ENCODE measurements around the gene MUC13. TPM values are rescaled to one million over a fixed set of nuclear protein-coding genes. Genes with fewer than 3 reads are reported as not detected.

The MUC13 gene
- total and polyA plus RNA-seq, 9 of the 15 experiments (the other 6 are each of a cell fraction or from before 2014, with no cell fraction given): 0.09 TPM; not detected in 8

DNA sequence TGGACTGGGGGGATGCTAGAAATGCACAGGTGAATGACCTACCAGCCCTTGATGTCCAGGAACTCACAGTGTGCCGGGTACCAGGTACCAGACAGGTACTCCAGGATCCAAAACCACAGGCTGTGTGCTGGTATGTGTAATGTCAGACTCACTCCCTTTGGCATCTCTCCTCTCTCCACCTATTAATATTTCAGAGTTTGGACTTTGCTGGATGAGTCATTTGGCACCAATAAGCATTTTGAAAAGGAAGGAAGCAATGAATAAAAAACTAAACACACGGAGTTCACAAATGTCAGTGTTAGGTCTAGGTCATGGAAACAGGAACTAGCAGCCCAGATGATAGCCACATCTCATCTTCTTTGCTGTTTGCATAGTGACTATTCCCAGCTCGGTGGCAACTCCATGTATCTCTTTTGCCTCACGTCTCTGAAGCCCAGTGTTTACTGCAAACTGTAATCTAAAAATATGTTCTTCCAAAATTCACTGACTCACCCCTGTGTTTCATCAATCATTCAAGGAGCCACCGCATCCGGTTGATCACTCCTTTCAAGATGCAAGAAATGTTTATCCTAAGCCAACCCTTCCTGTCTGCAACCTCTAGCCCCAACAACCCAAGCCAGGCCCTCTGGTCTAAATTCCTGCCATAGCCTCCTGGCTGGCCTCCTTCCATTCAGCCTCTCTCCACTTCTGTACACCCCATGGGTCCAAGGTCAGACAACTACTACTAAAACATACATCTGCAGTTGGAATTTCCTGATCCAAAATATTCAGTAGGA, 55.8 kb downstream of the MUC13 start (continued):
- TF ChIP-seq, protein P1, sequence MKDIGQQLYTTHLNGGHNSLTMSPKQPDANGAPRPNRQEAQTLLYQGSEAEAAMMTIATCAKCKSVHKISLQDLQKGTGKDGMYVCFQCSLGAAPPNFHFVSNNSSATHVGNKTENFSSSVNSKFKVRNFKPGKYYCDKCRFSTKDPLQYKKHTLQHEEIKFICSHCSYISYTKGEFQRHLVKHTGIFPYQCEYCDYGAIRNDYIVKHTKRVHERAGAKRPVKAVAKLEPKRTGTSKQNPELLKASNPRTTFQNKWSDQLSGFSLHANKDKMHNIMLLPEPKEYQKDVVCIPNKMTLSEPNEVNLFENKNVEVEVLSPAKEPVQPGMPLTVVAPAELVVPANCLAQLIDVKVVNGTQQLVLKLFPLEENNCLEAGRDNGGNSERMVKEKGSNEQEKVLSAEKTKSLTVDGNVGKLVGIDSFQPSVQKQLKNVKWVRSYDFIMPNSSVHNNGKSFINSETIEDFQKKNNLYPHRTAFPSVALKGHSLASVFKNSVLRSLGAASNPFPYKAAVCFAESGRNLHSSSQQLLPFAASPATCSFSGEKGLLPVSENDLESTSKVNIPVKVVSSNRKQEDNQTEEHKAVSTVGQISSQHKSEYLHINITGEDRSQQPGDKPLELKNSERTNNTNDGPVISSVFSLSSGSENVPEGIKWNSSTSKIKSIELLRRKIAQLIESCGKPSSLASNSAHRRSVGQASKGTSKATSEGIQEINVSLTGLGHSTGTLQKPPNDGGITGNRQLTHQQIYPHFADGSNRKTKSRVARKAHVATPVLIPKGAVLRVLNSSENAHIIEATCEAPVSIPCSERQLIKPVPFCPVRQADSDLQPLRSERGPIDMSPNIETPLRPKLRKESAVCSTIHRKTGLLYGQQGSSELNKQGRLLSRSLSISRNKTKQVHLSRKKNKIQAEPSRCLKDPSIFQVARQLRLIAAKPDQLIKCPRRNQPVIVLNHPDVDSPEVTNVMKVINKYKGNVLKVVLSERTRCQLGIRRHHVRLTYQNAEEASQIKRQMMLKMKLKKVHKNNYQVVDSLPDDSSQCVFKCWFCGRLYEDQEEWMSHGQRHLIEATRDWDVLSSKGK (CRISPR knock-in tag; IDR thresholded peaks at IDR 0.05): no peak
- TF ChIP-seq ZNF507 (tag; conservative IDR thresholded peaks at IDR 0.05) (no peak), HDAC6 (IDR thresholded peaks at IDR 0.05; ENCODE audit: low read depth, low read length) (no peak), GTF2A2 (tag; IDR thresholded peaks at IDR 0.05) (no peak), DPF2 (IDR thresholded peaks at IDR 0.05) (peak; percentile 92), SOX6 (IDR thresholded peaks at IDR 0.05) (peak; percentile 72), MXI1 (IDR thresholded peaks at IDR 0.05; ENCODE audit: low read depth, low read length) (no peak), TEAD4 (IDR thresholded peaks at IDR 0.05; ENCODE audit: low read length) (peak; percentile 67; the same call in 1 of the 2 replicates), TEAD4 (CRISPR knock-in tag; IDR thresholded peaks at IDR 0.05; ENCODE audit: borderline replicate concordance) (no peak), HDAC1 (IDR thresholded peaks at IDR 0.05) (peak in 1 of 2 experiments; percentile 48; a peak in 2 of 4 replicates), HMG20A (CRISPR knock-in tag; conservative IDR thresholded peaks at IDR 0.05) (no peak), FOXK1 (CRISPR knock-in tag; IDR thresholded peaks at IDR 0.05; ENCODE audit: borderline replicate concordance) (no peak), ETV1 (tag; conservative IDR thresholded peaks at IDR 0.05; ENCODE audit: low read depth) (peak; percentile 93), NRF1 (conservative IDR thresholded peaks at IDR 0.05 in 1 of 2, IDR thresholded peaks at IDR 0.05 in 1 of 2) (no peak), ZNF717 (CRISPR knock-in tag; IDR thresholded peaks at IDR 0.05) (no peak), MIER1 (IDR thresholded peaks at IDR 0.05; ENCODE audit: low read depth) (no peak), CBX5 (IDR thresholded peaks at IDR 0.05; ENCODE audit: borderline replicate concordance, low read depth) (no peak), ZNF212 (CRISPR knock-in tag; IDR thresholded peaks at IDR 0.05) (no peak)
- TF ChIP-seq, protein P2, sequence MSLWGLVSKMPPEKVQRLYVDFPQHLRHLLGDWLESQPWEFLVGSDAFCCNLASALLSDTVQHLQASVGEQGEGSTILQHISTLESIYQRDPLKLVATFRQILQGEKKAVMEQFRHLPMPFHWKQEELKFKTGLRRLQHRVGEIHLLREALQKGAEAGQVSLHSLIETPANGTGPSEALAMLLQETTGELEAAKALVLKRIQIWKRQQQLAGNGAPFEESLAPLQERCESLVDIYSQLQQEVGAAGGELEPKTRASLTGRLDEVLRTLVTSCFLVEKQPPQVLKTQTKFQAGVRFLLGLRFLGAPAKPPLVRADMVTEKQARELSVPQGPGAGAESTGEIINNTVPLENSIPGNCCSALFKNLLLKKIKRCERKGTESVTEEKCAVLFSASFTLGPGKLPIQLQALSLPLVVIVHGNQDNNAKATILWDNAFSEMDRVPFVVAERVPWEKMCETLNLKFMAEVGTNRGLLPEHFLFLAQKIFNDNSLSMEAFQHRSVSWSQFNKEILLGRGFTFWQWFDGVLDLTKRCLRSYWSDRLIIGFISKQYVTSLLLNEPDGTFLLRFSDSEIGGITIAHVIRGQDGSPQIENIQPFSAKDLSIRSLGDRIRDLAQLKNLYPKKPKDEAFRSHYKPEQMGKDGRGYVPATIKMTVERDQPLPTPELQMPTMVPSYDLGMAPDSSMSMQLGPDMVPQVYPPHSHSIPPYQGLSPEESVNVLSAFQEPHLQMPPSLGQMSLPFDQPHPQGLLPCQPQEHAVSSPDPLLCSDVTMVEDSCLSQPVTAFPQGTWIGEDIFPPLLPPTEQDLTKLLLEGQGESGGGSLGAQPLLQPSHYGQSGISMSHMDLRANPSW (CRISPR knock-in tag; IDR thresholded peaks at IDR 0.05): no peak
- TF ChIP-seq, protein P3, sequence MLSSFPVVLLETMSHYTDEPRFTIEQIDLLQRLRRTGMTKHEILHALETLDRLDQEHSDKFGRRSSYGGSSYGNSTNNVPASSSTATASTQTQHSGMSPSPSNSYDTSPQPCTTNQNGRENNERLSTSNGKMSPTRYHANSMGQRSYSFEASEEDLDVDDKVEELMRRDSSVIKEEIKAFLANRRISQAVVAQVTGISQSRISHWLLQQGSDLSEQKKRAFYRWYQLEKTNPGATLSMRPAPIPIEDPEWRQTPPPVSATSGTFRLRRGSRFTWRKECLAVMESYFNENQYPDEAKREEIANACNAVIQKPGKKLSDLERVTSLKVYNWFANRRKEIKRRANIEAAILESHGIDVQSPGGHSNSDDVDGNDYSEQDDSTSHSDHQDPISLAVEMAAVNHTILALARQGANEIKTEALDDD (IDR thresholded peaks at IDR 0.05): peak; percentile 71
- TF ChIP-seq, protein P4, sequence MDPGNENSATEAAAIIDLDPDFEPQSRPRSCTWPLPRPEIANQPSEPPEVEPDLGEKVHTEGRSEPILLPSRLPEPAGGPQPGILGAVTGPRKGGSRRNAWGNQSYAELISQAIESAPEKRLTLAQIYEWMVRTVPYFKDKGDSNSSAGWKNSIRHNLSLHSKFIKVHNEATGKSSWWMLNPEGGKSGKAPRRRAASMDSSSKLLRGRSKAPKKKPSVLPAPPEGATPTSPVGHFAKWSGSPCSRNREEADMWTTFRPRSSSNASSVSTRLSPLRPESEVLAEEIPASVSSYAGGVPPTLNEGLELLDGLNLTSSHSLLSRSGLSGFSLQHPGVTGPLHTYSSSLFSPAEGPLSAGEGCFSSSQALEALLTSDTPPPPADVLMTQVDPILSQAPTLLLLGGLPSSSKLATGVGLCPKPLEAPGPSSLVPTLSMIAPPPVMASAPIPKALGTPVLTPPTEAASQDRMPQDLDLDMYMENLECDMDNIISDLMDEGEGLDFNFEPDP (CRISPR knock-in tag; IDR thresholded peaks at IDR 0.05): no peak

Data from K562 (cell line).